RCC 7860 (cell line): Measurements from ENCODE around the gene SMTN.
"Not testable (repeated sequence)": the region's sequence is repeated elsewhere in the genome, so short reads cannot be mapped to it uniquely, and the experiment has no call there.

ENCODE experiments used
- DNase-seq: peaks from one replicate; pipeline ENCODE4 v3.0.0-alpha.2; 2015; ENCODE audit warnings: low spot score
- FAIRE-seq: peaks from 2 replicates; lab custom pipeline; 2012; peaks lifted over from hg19 to GRCh38; lab: Jason Lieb, UNC

Gene SMTN

GRCh38 chr22:31103111-31103510, 22.0 kb downstream of the SMTN start:
- FAIRE-seq (no peak), DNase-seq (no peak)

GRCh38 chr22:31103899-31104694, 23.0 kb downstream of the SMTN start:
- FAIRE-seq (no peak), DNase-seq (no peak)

GRCh38 chr22:31104869-31105268, 23.8 kb downstream of the SMTN start:
- FAIRE-seq: no peak
- no peak for DNase-seq

- DNase-seq (no peak), FAIRE-seq (no peak)
Measured at GRCh38 chr22:31105282-31105929, 24.3 kb downstream of the SMTN start.

GRCh38 chr22:31106001-31106571, 25.0 kb downstream of the SMTN start:
- no peak for DNase-seq
- FAIRE-seq: no peak

GRCh38 chr22:31106731-31107177, 25.6 kb downstream of the SMTN start:
- FAIRE-seq: no peak
- peak; percentile 57 for DNase-seq

- peak; percentile 89 for FAIRE-seq
Measured at GRCh38 chr22:31107178-31107893, 26.2 kb downstream of the SMTN start, which contains the start of gene SELENOM. Gene SELENOM, minus strand, starts transcription at chr22:31107568. Its CDS starts 63 bp downstream, at chr22:31107505.

GRCh38 chr22:31107894-31108218, 26.7 kb downstream of the SMTN start:
- DNase-seq (no peak), FAIRE-seq (no peak)

More at GRCh38 chr22:31107178-31107893, 26.2 kb downstream of the SMTN start, which contains the start of gene SELENOM:
- DNase-seq: peak; percentile 95

GRCh38 chr22:31112547-31113091, 31.5 kb downstream of the SMTN start:
- FAIRE-seq: not testable (repeated sequence)

GRCh38 chr22:31118046-31118820, 37.1 kb downstream of the SMTN start:
- no peak for DNase-seq
- no peak for FAIRE-seq

More at GRCh38 chr22:31112547-31113091, 31.5 kb downstream of the SMTN start:
- DNase-seq: not testable (repeated sequence)

GRCh38 chr22:31119026-31119717, 38.1 kb downstream of the SMTN start:
- FAIRE-seq: no peak

GRCh38 chr22:31120230-31120629, 39.1 kb downstream of the SMTN start:
- DNase-seq (no peak), FAIRE-seq (no peak)

More at GRCh38 chr22:31119026-31119717, 38.1 kb downstream of the SMTN start:
- no peak for DNase-seq

GRCh38 chr22:31120642-31121041, 39.5 kb downstream of the SMTN start:
- FAIRE-seq (no peak), DNase-seq (no peak)

- no peak for FAIRE-seq
Measured at GRCh38 chr22:31121403-31121802, 40.3 kb downstream of the SMTN start.

GRCh38 chr22:31122196-31122531, 41.0 kb downstream of the SMTN start:
- DNase-seq (no peak), FAIRE-seq (no peak)

More at GRCh38 chr22:31121403-31121802, 40.3 kb downstream of the SMTN start:
- DNase-seq: no peak

- DNase-seq (peak; percentile 16), FAIRE-seq (no peak)
Measured at GRCh38 chr22:31122532-31123291, 41.6 kb downstream of the SMTN start, which contains the start of gene INPP5J. Gene INPP5J, plus strand, starts transcription at chr22:31122966. Its CDS starts 49 bp downstream, at chr22:31123015.

GRCh38 chr22:31123292-31123602, 42.1 kb downstream of the SMTN start:
- FAIRE-seq (no peak), DNase-seq (no peak)

GRCh38 chr22:31124290-31124689, 43.2 kb downstream of the SMTN start:
- no peak for DNase-seq
- no peak for FAIRE-seq
